HepG2 (cell line): ENCODE data around the gene TPD52L2. TPM values are rescaled to one million over a fixed set of nuclear protein-coding genes. Genes with fewer than 3 reads are reported as not detected.

ENCODE experiments used
- CBX5 ChIP-seq: sonication (generic); formaldehyde crosslinking; IDR thresholded peaks from 2 replicates; pipeline ENCODE4 v1.4.0; 2020; ENCODE audit warnings: missing genetic modification reagents, borderline replicate concordance
- E2F2 ChIP-seq: sonication (generic); formaldehyde crosslinking; IDR thresholded peaks from 2 replicates; pipeline ENCODE4 v1.4.0; 2020; ENCODE audit warnings: missing genetic modification reagents, borderline replicate concordance
- EHMT2 ChIP-seq: fragments of 200-600 bp; sonication (generic); IDR thresholded peaks from 2 replicates; pipeline ENCODE4 v1.7.0; 2017; ENCODE audit warnings: antibody characterized with exemption, low read depth, low read length, borderline replicate concordance
- GABPA ChIP-seq, 2 experiments: IDR thresholded peaks; 2 replicates each; pipeline ENCODE4 v1.6.1; 2011 to 2016; ENCODE audit warnings: low read depth in 2 of 2, low read length in 1 of 2, missing biosample characterization in 1 of 2, missing genetic modification characterization in 1 of 2
- GPN1 ChIP-seq: sonication (generic); formaldehyde crosslinking; IDR thresholded peaks from 2 replicates; pipeline ENCODE4 v1.5.1; 2020; ENCODE audit warnings: missing genetic modification reagents, borderline replicate concordance
- HDAC1 ChIP-seq: sonication (generic); formaldehyde crosslinking; IDR thresholded peaks from 2 replicates; pipeline ENCODE4 v1.5.1; 2020; ENCODE audit warnings: mild to moderate bottlenecking, missing genetic modification reagents
- NCOA1 ChIP-seq: sonication (generic); formaldehyde crosslinking; IDR thresholded peaks from 2 replicates; pipeline ENCODE4 v1.9.0; 2021; ENCODE audit warnings: missing genetic modification reagents
- PRPF4 ChIP-seq: fragments of 200-400 bp; formaldehyde crosslinking; IDR thresholded peaks from 2 replicates; pipeline ENCODE4 v1.6.1; 2016; ENCODE audit warnings: low read length, low read depth; ENCODE audit not compliant: poor library complexity, severe bottlenecking
- RFXANK ChIP-seq: IDR thresholded peaks from 2 replicates; pipeline ENCODE4 v1.6.1; 2016
- TFDP1 ChIP-seq: IDR thresholded peaks from 2 replicates; pipeline ENCODE4 v1.6.1; 2016; ENCODE audit warnings: missing compliant biosample characterization, missing genetic modification reagents, borderline replicate concordance
- ZC3H4 ChIP-seq: sonication (generic); formaldehyde crosslinking; IDR thresholded peaks from 2 replicates; pipeline ENCODE4 v1.4.0; 2020; ENCODE audit warnings: missing genetic modification reagents, borderline replicate concordance
- ZNF331 ChIP-seq: sonication (generic); formaldehyde crosslinking; IDR thresholded peaks from 2 replicates; pipeline ENCODE4 v1.4.0; 2020; ENCODE audit warnings: missing genetic modification reagents
- ZNF333 ChIP-seq: sonication (generic); formaldehyde crosslinking; IDR thresholded peaks from 2 replicates; pipeline ENCODE4 v1.4.0; 2020; ENCODE audit warnings: mild to moderate bottlenecking, missing genetic modification reagents, borderline replicate concordance
- ZNF354B ChIP-seq: sonication (generic); formaldehyde crosslinking; IDR thresholded peaks from 2 replicates; pipeline ENCODE4 v1.8.0; 2022; ENCODE audit warnings: mild to moderate bottlenecking, missing genetic modification reagents
- ZNF800 ChIP-seq: sonication (generic); formaldehyde crosslinking; IDR thresholded peaks from 2 replicates; pipeline ENCODE4 v1.4.0; 2020; ENCODE audit warnings: missing genetic modification reagents
- polyA plus RNA-seq, 8 experiments: library from polyadenylated mRNA; depleted of rRNA in 3 of 8; stranded (reverse) in 7 of 8; unstranded in 1 of 8; fragments of >200 nt; fragmentation: Illumina TruSeq in 4 of 8; extraction: Trizol in 4 of 8; gene quantifications; 2 replicates each; pipeline versions ENCODE4 v1.2.1 to v1.2.3, GENCODE V29; 2011 to 2016; ENCODE audit warnings: low read depth in 4 of 8, missing spikeins in 1 of 8, mixed read lengths in 1 of 8; ENCODE audit not compliant: insufficient read depth in 1 of 8
- total RNA-seq, 5 experiments: library from RNA; depleted of rRNA; stranded (reverse); fragments of >200 nt; fragmentation: Illumina TruSeq; extraction: Trizol; gene quantifications; 2 replicates each; pipeline ENCODE4 v1.2.3, GENCODE V29; 2016; ENCODE audit warnings: low read depth in 1 of 5
- TF ChIP-seq, protein P1 (sequence below): sonication (generic); formaldehyde crosslinking; IDR thresholded peaks from 2 replicates; pipeline ENCODE4 v1.4.0; 2020; ENCODE audit warnings: missing genetic modification reagents, borderline replicate concordance
- TF ChIP-seq, protein P2 (sequence below): sonication (generic); formaldehyde crosslinking; IDR thresholded peaks from 2 replicates; pipeline ENCODE4 v1.8.0; 2022; ENCODE audit warnings: mild to moderate bottlenecking, missing genetic modification reagents
- TF ChIP-seq, protein P3 (sequence below): sonication (generic); formaldehyde crosslinking; IDR thresholded peaks from 2 replicates; pipeline ENCODE4 v1.4.0; 2020; ENCODE audit warnings: mild to moderate bottlenecking, missing genetic modification reagents

Gene TPD52L2
- total and polyA plus RNA-seq, 2 of the 13 experiments (the other 11 are each of a cell fraction or from before 2014, with no cell fraction given): 156 to 184 TPM

DNA sequence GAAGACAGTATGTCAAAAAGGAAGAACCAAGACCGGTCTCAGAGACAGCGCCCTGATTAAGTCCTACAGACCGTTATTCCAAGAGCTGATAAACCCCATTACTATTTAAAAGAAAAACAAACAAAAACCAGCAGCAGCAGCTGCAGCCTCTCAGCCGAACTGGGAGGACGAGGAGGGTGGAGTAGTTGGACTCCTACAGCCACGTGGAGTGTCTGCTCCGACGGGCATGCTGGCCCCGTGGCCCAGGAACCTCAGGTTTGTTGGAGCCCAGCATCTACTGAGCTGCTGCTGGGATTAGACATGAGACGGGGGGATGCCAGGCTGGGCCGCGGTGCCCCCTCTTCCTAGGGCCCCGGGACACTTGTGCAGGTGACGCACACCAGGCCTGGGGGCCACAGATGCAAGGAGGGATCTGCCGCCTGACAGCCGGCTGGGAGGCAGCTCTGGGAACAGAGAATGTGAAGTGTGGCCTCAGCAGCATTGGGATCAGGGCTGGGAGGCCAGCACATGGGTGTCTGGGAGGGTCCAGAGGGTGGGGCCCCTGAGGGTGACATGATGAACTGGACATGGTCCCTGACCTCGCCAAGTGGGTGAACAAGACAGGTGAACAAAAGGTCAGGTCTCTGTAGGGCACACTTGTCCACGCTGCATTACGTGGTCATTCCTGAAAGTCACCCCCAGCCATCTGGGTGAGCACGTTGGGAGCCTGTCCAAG, 31.1 kb upstream of the TPD52L2 start (continued):
- no peak for TF ChIP-seq E2F2 (CRISPR knock-in tag)
- TF ChIP-seq, protein P1, sequence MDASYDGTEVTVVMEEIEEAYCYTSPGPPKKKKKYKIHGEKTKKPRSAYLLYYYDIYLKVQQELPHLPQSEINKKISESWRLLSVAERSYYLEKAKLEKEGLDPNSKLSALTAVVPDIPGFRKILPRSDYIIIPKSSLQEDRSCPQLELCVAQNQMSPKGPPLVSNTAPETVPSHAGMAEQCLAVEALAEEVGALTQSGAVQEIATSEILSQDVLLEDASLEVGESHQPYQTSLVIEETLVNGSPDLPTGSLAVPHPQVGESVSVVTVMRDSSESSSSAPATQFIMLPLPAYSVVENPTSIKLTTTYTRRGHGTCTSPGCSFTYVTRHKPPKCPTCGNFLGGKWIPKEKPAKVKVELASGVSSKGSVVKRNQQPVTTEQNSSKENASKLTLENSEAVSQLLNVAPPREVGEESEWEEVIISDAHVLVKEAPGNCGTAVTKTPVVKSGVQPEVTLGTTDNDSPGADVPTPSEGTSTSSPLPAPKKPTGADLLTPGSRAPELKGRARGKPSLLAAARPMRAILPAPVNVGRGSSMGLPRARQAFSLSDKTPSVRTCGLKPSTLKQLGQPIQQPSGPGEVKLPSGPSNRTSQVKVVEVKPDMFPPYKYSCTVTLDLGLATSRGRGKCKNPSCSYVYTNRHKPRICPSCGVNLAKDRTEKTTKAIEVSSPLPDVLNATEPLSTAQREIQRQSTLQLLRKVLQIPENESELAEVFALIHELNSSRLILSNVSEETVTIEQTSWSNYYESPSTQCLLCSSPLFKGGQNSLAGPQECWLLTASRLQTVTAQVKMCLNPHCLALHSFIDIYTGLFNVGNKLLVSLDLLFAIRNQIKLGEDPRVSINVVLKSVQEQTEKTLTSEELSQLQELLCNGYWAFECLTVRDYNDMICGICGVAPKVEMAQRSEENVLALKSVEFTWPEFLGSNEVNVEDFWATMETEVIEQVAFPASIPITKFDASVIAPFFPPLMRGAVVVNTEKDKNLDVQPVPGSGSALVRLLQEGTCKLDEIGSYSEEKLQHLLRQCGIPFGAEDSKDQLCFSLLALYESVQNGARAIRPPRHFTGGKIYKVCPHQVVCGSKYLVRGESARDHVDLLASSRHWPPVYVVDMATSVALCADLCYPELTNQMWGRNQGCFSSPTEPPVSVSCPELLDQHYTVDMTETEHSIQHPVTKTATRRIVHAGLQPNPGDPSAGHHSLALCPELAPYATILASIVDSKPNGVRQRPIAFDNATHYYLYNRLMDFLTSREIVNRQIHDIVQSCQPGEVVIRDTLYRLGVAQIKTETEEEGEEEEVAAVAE: peak; percentile 85
- no peak for TF ChIP-seq EHMT2
- peak; percentile 32; the same call in 1 of the 2 replicates for TF ChIP-seq CBX5 (CRISPR knock-in tag)
- TF ChIP-seq PRPF4: no peak
- peak; percentile 36; the same call in 1 of the 2 replicates for TF ChIP-seq HDAC1 (CRISPR knock-in tag)
- no peak for TF ChIP-seq NCOA1 (CRISPR knock-in tag)
- TF ChIP-seq ZNF333 (CRISPR knock-in tag): no peak
- no peak for TF ChIP-seq ZNF354B (CRISPR knock-in tag)
- TF ChIP-seq GABPA (IDR thresholded peaks at IDR 0.05; ENCODE audit: low read depth, low read length): no peak
- TF ChIP-seq GABPA (CRISPR knock-in tag; IDR thresholded peaks at IDR 0.05; ENCODE audit: low read depth): no peak
- TF ChIP-seq GPN1 (CRISPR knock-in tag): no peak
- TF ChIP-seq, protein P2, sequence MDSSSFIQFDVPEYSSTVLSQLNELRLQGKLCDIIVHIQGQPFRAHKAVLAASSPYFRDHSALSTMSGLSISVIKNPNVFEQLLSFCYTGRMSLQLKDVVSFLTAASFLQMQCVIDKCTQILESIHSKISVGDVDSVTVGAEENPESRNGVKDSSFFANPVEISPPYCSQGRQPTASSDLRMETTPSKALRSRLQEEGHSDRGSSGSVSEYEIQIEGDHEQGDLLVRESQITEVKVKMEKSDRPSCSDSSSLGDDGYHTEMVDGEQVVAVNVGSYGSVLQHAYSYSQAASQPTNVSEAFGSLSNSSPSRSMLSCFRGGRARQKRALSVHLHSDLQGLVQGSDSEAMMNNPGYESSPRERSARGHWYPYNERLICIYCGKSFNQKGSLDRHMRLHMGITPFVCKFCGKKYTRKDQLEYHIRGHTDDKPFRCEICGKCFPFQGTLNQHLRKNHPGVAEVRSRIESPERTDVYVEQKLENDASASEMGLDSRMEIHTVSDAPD (CRISPR knock-in tag): no peak
- TF ChIP-seq RFXANK: no peak
- TF ChIP-seq ZNF331 (CRISPR knock-in tag): no peak
- TF ChIP-seq, protein P3, sequence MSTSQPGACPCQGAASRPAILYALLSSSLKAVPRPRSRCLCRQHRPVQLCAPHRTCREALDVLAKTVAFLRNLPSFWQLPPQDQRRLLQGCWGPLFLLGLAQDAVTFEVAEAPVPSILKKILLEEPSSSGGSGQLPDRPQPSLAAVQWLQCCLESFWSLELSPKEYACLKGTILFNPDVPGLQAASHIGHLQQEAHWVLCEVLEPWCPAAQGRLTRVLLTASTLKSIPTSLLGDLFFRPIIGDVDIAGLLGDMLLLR: no peak
- TF ChIP-seq TFDP1 (CRISPR knock-in tag): peak; percentile 75; the same call in 1 of the 2 replicates
- no peak for TF ChIP-seq ZNF800
- no peak for TF ChIP-seq ZC3H4
